Thoracic aorta (tissue), 2 donors: ENCODE data around the gene LRRN4CL. TPM values are rescaled to one million over a fixed set of nuclear protein-coding genes. Genes with fewer than 3 reads are reported as not detected.

Experiments
- ATAC-seq: fragments of 150-250 bp; one replicate; pipeline ENCODE4 v1.8.0; 2017; ENCODE audit warnings: low read depth; ENCODE audit not compliant: insufficient number of reproducible peaks, low FRiP score
- DNase-seq: peaks from one replicate; pipeline ENCODE4 v3.0.0-alpha.2; 2020; ENCODE audit warnings: low spot score
- H3K27ac ChIP-seq, 2 donors: fragments of 200-600 bp; sonication (generic); 1 replicate in 1 of 2; 2 replicates in 1 of 2; pipeline ENCODE4 v1.5.1; 2016; ENCODE audit warnings: mild to moderate bottlenecking in 2 of 2, moderate library complexity in 2 of 2
- H3K27me3 ChIP-seq: fragments of 200-600 bp; sonication (generic); replicated peaks from 2 replicates; pipeline ENCODE4 v1.6.0; 2016; ENCODE audit warnings: mild to moderate bottlenecking; ENCODE audit not compliant: insufficient read depth
- H3K36me3 ChIP-seq: fragments of 200-600 bp; sonication (generic); one replicate; pipeline ENCODE4 v1.5.1; 2016
- H3K4me1 ChIP-seq, 2 donors: fragments of 200-600 bp; sonication (generic); 1 replicate in 1 of 2; 2 replicates in 1 of 2; pipeline versions ENCODE4 v1.5.1 to v1.6.0; 2016; ENCODE audit warnings: low read depth in 2 of 2, mild to moderate bottlenecking in 1 of 2; ENCODE audit not compliant: control insufficient read depth in 1 of 2
- H3K4me3 ChIP-seq: fragments of 200-600 bp; sonication (generic); 2 replicates; pipeline ENCODE4 v1.5.1; 2016; ENCODE audit warnings: mild to moderate bottlenecking
- H3K9me3 ChIP-seq: fragments of 200-600 bp; sonication (generic); 2 replicates; pipeline ENCODE4 v1.5.1; 2016
- CTCF ChIP-seq: fragments of 200-600 bp; sonication (generic); IDR thresholded peaks from one replicate; pipeline ENCODE4 v1.5.1; 2019; ENCODE audit warnings: antibody characterized with exemption
- total RNA-seq, 2 donors: library from RNA; depleted of rRNA; stranded (reverse); fragments of >200 nt; gene quantifications; one replicate each; pipeline versions ENCODE4 v1.1.0 to v1.2.3, GENCODE V29; 2016

LRRN4CL gene
- total RNA-seq, 2 donors from 2014 or later, result 10.5 to 22.5 TPM

GRCh38 chr11:62673196-62673525, 16.2 kb downstream of the LRRN4CL start:
- Histone ChIP-seq H3K9me3 (no peaks in the 10 kb centered on the region), H3K4me1 (peaks cover 20 to 38% of the 10 kb centered on the region in 2 donors), H3K4me3 (no peak overlapping the region), H3K27ac (no peak overlapping the region), H3K27me3 (no peaks in the 10 kb centered on the region), H3K36me3 (peaks cover 16% of the 10 kb centered on the region)
- TF ChIP-seq CTCF, result no peak
- no peak for DNase-seq
- ATAC-seq, result no peak

- H3K27me3 ChIP-seq, result no peaks in the 10 kb centered on the region
- H3K36me3 ChIP-seq, result peaks cover 22% of the 10 kb centered on the region
- TF ChIP-seq CTCF, result no peak
- peak; percentile 46 for ATAC-seq
- DNase-seq, result no peak
- peaks cover 26 to 39% of the 10 kb centered on the region in 2 donors for H3K4me1 ChIP-seq
- peak within 1 kb of the TSS; percentile 72 to 81 for H3K27ac ChIP-seq
- peak within 1 kb of the TSS; percentile 87 for H3K4me3 ChIP-seq
- no peaks in the 10 kb centered on the region for H3K9me3 ChIP-seq
These were observed 17.5 kb downstream of the LRRN4CL start, which contains the start of the genes LBHD1 and UQCC3 for GRCh38 chr11:62671608-62672389. TSS of gene LBHD1 (minus strand) at chr11:62672267. CDS start at chr11:62670031, 2,236 bp downstream. TSS of gene UQCC3 (plus strand) at chr11:62671673. CDS start at chr11:62671746, 73 bp downstream.

- no peak for TF ChIP-seq CTCF
- ATAC-seq (no peak), DNase-seq (no peak)
- H3K27me3 ChIP-seq, result no peaks in the 10 kb centered on the region
- H3K9me3 ChIP-seq, result no peaks in the 10 kb centered on the region
- H3K4me1 ChIP-seq, result peaks cover 32 to 45% of the 10 kb centered on the region in 2 donors
- peak overlapping the region; percentile 87 for H3K4me3 ChIP-seq
- H3K36me3 ChIP-seq, result peaks cover 16% of the 10 kb centered on the region
- peak overlapping the region; percentile 72 to 81 for H3K27ac ChIP-seq
These were observed 18.1 kb downstream of the LRRN4CL start for GRCh38 chr11:62671236-62671607.

GRCh38 chr11:62669420-62670161, 19.7 kb downstream of the LRRN4CL start:
- Histone ChIP-seq H3K4me3 (no peak overlapping the region), H3K27ac (no peak overlapping the region), H3K4me1 (peaks cover 34 to 48% of the 10 kb centered on the region in 2 donors), H3K36me3 (peaks cover 6% of the 10 kb centered on the region), H3K27me3 (no peaks in the 10 kb centered on the region), H3K9me3 (no peaks in the 10 kb centered on the region)
- no peak for DNase-seq
- no peak for ATAC-seq
- TF ChIP-seq CTCF, result no peak

DNA sequence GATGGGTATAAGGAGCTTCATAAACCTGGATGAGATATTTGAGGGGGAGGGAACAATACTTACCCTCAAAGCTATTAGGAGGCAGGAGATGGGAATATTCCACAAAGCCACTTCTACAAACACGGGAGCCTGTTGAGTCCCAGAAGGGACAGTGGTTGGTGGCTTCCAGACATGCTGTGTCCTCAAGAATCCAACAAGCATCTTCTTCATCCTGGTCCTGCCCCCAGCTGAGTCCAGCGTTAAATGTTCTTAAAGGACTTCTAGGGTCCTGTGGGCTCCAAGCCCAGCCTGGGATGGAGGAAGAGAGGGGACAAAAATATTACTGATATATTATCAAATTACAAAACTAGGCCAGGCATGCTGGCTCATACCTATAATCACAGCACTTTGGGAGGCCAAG, 21.9 kb downstream of the LRRN4CL start:
- H3K9me3 ChIP-seq, result no peaks in the 10 kb centered on the region
- ATAC-seq (no peak), DNase-seq (no peak)
- no peak overlapping the region for H3K27ac ChIP-seq
- peaks cover 6% of the 10 kb centered on the region for H3K36me3 ChIP-seq
- no peak overlapping the region for H3K4me3 ChIP-seq
- no peaks in the 10 kb centered on the region for H3K27me3 ChIP-seq
- TF ChIP-seq CTCF, result no peak
- peaks cover 31 to 45% of the 10 kb centered on the region in 2 donors for H3K4me1 ChIP-seq
